HepG2 (cell line): ENCODE measurements around the gene DDIAS. TPM values are rescaled to one million over a fixed set of nuclear protein-coding genes. Genes with fewer than 3 reads are reported as not detected.
"Not testable (repeated sequence)": the region's sequence is repeated elsewhere in the genome, so short reads cannot be mapped to it uniquely, and the experiment has no call there.

Experiments used
- ATAC-seq: fragments of 200-7000 bp; cut with Tn5 transposase; 3 replicates; pipeline ENCODE4 v1.9.1; 2020; ENCODE audit warnings: mild to moderate bottlenecking, moderate library complexity
- BruUV-seq: library from RNA; stranded (reverse); fragments of 400-500 nt; replicated peaks from 2 replicates; lab custom pipeline; 2021; lab: Mats Ljungman, UMichigan
- CTCF ChIA-PET: fragments of 300-600 bp; formaldehyde crosslinking; extraction: SDS; loops from one replicate; lab custom pipeline; 2021; ENCODE audit warnings: low total read pairs, inconsistent platforms, low intra/inter-chr PET ratio; lab: Yijun Ruan, JAX
- POLR2A ChIA-PET: fragments of 350-600 bp; sonication (Branson Sonifier 250); formaldehyde crosslinking; loops from one replicate; lab custom pipeline; 2020; ENCODE audit warnings: antibody characterized with exemption, inconsistent platforms; lab: Yijun Ruan, JAX
- DNase-seq: peaks from one replicate; pipeline ENCODE4 v3.0.0-alpha.2; 2015; ENCODE audit warnings: low spot score
- FAIRE-seq: peaks from 3 replicates; lab custom pipeline; 2011; peaks lifted over from hg19 to GRCh38; lab: Jason Lieb, UNC
- H2AFZ ChIP-seq: one replicate; pipeline ENCODE4 v1.6.1; 2011; ENCODE audit warnings: low read length, inconsistent platforms
- H3K27ac ChIP-seq: fragments of 300-600 bp; 3 replicates; pipeline ENCODE4 v1.8.0; 2011; ENCODE audit warnings: mixed run types, mild to moderate bottlenecking, mixed read lengths, low read length, inconsistent platforms; ENCODE audit not compliant: insufficient read depth; ENCODE audit errors: extremely low read length
- H3K27me3 ChIP-seq, 2 experiments: fragments of 200-600 bp in 1 of 2; 2 replicates in 1 of 2; 3 replicates in 1 of 2; pipeline versions ENCODE4 v1.6.0 to v1.8.0; 2011; ENCODE audit warnings: low read length in 2 of 2, mild to moderate bottlenecking in 2 of 2, moderate library complexity in 2 of 2, inconsistent platforms in 1 of 2; ENCODE audit not compliant: insufficient read depth in 2 of 2, control insufficient read depth in 1 of 2
- H3K36me3 ChIP-seq, 2 experiments: fragments of 200-600 bp in 1 of 2; replicated peaks in 1 of 2; 2 replicates in 1 of 2; 3 replicates in 1 of 2; pipeline versions ENCODE4 v1.5.1 to v1.8.0; 2011; ENCODE audit warnings: low read length in 2 of 2, inconsistent platforms in 1 of 2; ENCODE audit not compliant: insufficient read depth in 2 of 2, control insufficient read depth in 1 of 2
- H3K4me1 ChIP-seq: 2 replicates; pipeline ENCODE4 v1.5.1; 2012; ENCODE audit warnings: low read length, inconsistent platforms; ENCODE audit not compliant: insufficient read depth
- H3K4me2 ChIP-seq: 2 replicates; pipeline ENCODE4 v1.6.0; 2011; ENCODE audit warnings: low read depth, low read length, inconsistent platforms
- H3K4me3 ChIP-seq, 3 experiments: fragments of 200-600 bp in 1 of 3; sonication (generic), shearing (Covaris generic) in 1 of 3; replicated peaks in 1 of 3; 2 replicates each; pipeline ENCODE4 v1.5.1; 2011 to 2016; ENCODE audit warnings: low read length in 3 of 3, inconsistent platforms in 2 of 3, low read depth in 2 of 3, mild to moderate bottlenecking in 2 of 3, control low read depth in 1 of 3, mixed read lengths in 1 of 3; ENCODE audit not compliant: insufficient read depth in 1 of 3
- H3K79me2 ChIP-seq: one replicate; pipeline ENCODE4 v1.6.1; 2011; ENCODE audit warnings: low read length, inconsistent platforms; ENCODE audit not compliant: insufficient read depth
- H3K9ac ChIP-seq: 2 replicates; pipeline ENCODE4 v1.6.0; 2011; ENCODE audit warnings: mild to moderate bottlenecking, low read depth, low read length, inconsistent platforms; ENCODE audit not compliant: insufficient read depth
- H3K9me3 ChIP-seq: 2 replicates; pipeline ENCODE4 v1.5.1; 2012; ENCODE audit warnings: mild to moderate bottlenecking, low read length
- H4K20me1 ChIP-seq: 2 replicates; pipeline ENCODE4 v1.6.0; 2011; ENCODE audit warnings: inconsistent platforms, mild to moderate bottlenecking, low read length, moderate library complexity; ENCODE audit not compliant: insufficient read depth
- MED13 ChIP-seq: sonication (generic); formaldehyde crosslinking; IDR thresholded peaks from 2 replicates; pipeline ENCODE4 v1.5.0; 2020; ENCODE audit warnings: missing genetic modification reagents
- MXD4 ChIP-seq: IDR thresholded peaks from 2 replicates; pipeline ENCODE4 v1.6.1; 2016; ENCODE audit warnings: mild to moderate bottlenecking, missing biosample characterization, missing genetic modification reagents
- PHF8 ChIP-seq: sonication (generic); formaldehyde crosslinking; IDR thresholded peaks from 2 replicates; pipeline ENCODE4 v1.5.0; 2020; ENCODE audit warnings: missing genetic modification reagents
- ZNF331 ChIP-seq: sonication (generic); formaldehyde crosslinking; IDR thresholded peaks from 2 replicates; pipeline ENCODE4 v1.4.0; 2020; ENCODE audit warnings: missing genetic modification reagents
- ZNF776 ChIP-seq: sonication (generic); formaldehyde crosslinking; IDR thresholded peaks from 2 replicates; pipeline ENCODE4 v1.4.0; 2020; ENCODE audit warnings: mild to moderate bottlenecking, missing genetic modification reagents
- WGBS: methylation state at CpG from one replicate; pipeline ENCODE4 v1.1.6; 2017; ENCODE audit warnings: low lambda C conversion rate; 5-methylcytosine and 5-hydroxymethylcytosine counted together
- in situ Hi-C: cut with HindIII; loops from 2 replicates; pipeline ENCODE4 v1.10.0; 2017; ENCODE audit warnings: low pct_unique_long_range_greater_than_20kb; ENCODE audit not compliant: extremely low pct_ligation_motif_present
- intact Hi-C: fragments of 100-400 bp; cut with micrococcal nuclease; formaldehyde crosslinking; loops from one replicate; pipeline ENCODE4 v1.10.0; 2022; ENCODE audit not compliant: unreplicated experiment
- polyA plus RNA-seq, 8 experiments: library from polyadenylated mRNA; depleted of rRNA in 3 of 8; stranded (reverse) in 7 of 8; unstranded in 1 of 8; fragments of >200 nt; fragmentation: Illumina TruSeq in 4 of 8; extraction: Trizol in 4 of 8; gene quantifications; 2 replicates each; pipeline versions ENCODE4 v1.2.1 to v1.2.3, GENCODE V29; 2011 to 2016; ENCODE audit warnings: low read depth in 4 of 8, missing spikeins in 1 of 8, mixed read lengths in 1 of 8; ENCODE audit not compliant: insufficient read depth in 1 of 8
- total RNA-seq, 5 experiments: library from RNA; depleted of rRNA; stranded (reverse); fragments of >200 nt; fragmentation: Illumina TruSeq; extraction: Trizol; gene quantifications; 2 replicates each; pipeline ENCODE4 v1.2.3, GENCODE V29; 2016; ENCODE audit warnings: low read depth in 1 of 5

The DDIAS gene
- total and polyA plus RNA-seq, 2 of the 13 experiments (the other 11 are each of a cell fraction or from before 2014, with no cell fraction given): 3.5 to 13.0 TPM

GRCh38 chr11:82959987-82960778 is 58.6 kb downstream of the DDIAS start:
- POLR2A ChIA-PET: no interaction called here
- Histone ChIP-seq H3K27ac (no peak overlapping the region), H3K9me3 (no peaks in the 10 kb centered on the region), H3K79me2 (no peaks in the 10 kb centered on the region), H3K4me1 (peaks cover 16% of the 10 kb centered on the region)
- in situ Hi-C loops: no loop called here
- no peak for DNase-seq
- BruUV-seq: no TSS peak
- 59% methylated on average over 5 of the region's 5 CpGs for WGBS
- TF ChIP-seq ZNF776 (CRISPR knock-in tag) (no peak), MXD4 (CRISPR knock-in tag) (no peak), PHF8 (CRISPR knock-in tag) (no peak), MED13 (CRISPR knock-in tag) (no peak)
- TF ChIP-seq, all 625 proteins: peak for 0
- Histone ChIP-seq H4K20me1 (no peaks in the 10 kb centered on the region), H3K36me3 (no peaks in the 10 kb centered on the region), H2AFZ (no peak overlapping the region), H3K9ac (no peak overlapping the region), H3K4me2 (no peak overlapping the region), H3K4me3 (no peak overlapping the region), H3K27me3 (no peaks in the 10 kb centered on the region)
- ATAC-seq (no peak), FAIRE-seq (no peak)
- CTCF ChIA-PET: no interaction called here
- intact Hi-C loops: no loop called here

- CTCF ChIA-PET: no interaction called here
- 77% methylated on average over 2 of the region's 2 CpGs for WGBS
These were observed 59.2 kb downstream of the DDIAS start for GRCh38 chr11:82960779-82961143.

GRCh38 chr11:82962021-82962420 is 60.5 kb downstream of the DDIAS start:
- in situ Hi-C loops, H3K4me2 ChIP-seq, H3K27ac ChIP-seq, H3K9me3 ChIP-seq, H3K27me3 ChIP-seq, H3K4me1 ChIP-seq, CTCF ChIA-PET, H3K4me3 ChIP-seq, DNase-seq, H4K20me1 ChIP-seq, H3K36me3 ChIP-seq, H3K9ac ChIP-seq, FAIRE-seq, intact Hi-C loops, H2AFZ ChIP-seq, BruUV-seq, H3K79me2 ChIP-seq, ATAC-seq: not testable (repeated sequence)
- POLR2A ChIA-PET: interaction anchor here (1.4 kb wide), 1 partner anchor 46 kb away, joined by 4 read pairs; no protein-coding TSS in a partner anchor

More at GRCh38 chr11:82960779-82961143, 59.2 kb downstream of the DDIAS start:
- Histone ChIP-seq H3K36me3 (no peaks in the 10 kb centered on the region), H3K79me2 (no peaks in the 10 kb centered on the region), H2AFZ (no peak overlapping the region), H4K20me1 (no peaks in the 10 kb centered on the region), H3K4me2 (no peak overlapping the region), H3K9ac (no peak overlapping the region), H3K9me3 (no peaks in the 10 kb centered on the region), H3K27me3 (no peaks in the 10 kb centered on the region), H3K27ac (no peak overlapping the region), H3K4me3 (no peak overlapping the region), H3K4me1 (peaks cover 10% of the 10 kb centered on the region)
- FAIRE-seq: no peak
- TF ChIP-seq ZNF331 (CRISPR knock-in tag): no peak
- POLR2A ChIA-PET: interaction anchor here (1.4 kb wide), 1 partner anchor 47 kb away, joined by 4 read pairs; no protein-coding TSS in a partner anchor
- in situ Hi-C loops: no loop called here
- BruUV-seq: no TSS peak
- intact Hi-C loops: no loop called here
- no peak for DNase-seq
- ATAC-seq: no peak
